Stimulated activated CD8-positive, alpha-beta memory T cell treated with anti-CD3 and anti-CD28 coated beads, Interleukin-2, amount 100 ng/mL, for 48 hours (primary cell): ENCODE results near the gene HSD17B11.
A peak's percentile ranks its signal among the peaks of the same experiment; 100 is the strongest.
"Not testable (repeated sequence)": the region's sequence is repeated elsewhere in the genome, so short reads cannot be mapped to it uniquely, and the experiment has no call there.

ENCODE experiments used
- DNase-seq, 2 donors: peaks; one replicate each; pipeline ENCODE4 v3.0.0-alpha.2; 2020; ENCODE audit warnings: low read depth in 2 of 2

HSD17B11 gene

DNA sequence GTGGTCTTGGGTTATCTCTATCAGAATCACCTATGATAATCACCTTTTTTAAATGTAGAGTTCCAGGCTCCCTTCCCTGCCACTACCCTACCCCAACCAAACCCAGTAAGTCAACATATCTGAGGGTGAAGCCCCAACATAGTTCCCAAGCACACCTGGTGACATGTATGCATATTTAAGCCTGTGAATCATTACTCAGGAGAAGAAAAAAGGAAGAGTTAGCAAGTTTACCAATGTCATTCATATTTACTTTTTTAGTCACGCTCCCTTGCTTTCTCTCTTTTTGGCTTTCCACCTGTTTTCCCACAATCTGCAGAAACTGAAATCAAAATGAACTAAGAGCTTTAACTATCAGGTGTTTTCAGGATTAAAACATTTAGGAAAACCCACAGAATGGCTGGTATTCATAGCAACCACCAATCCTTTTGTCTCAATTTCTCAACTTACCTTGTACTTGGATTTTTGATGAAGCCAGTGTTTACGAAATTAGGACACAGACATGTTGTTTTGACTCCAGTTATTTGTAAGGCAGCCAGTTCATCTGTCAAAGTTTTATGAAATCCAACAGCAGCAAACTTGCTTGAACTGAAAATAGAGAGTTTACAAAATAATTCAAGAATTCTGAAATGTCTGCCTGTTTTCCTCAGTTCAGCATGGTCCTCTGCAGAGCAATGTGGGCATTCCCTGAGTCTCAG lies 34.0 kb downstream of the HSD17B11 start:
- no peak for DNase-seq

DNA sequence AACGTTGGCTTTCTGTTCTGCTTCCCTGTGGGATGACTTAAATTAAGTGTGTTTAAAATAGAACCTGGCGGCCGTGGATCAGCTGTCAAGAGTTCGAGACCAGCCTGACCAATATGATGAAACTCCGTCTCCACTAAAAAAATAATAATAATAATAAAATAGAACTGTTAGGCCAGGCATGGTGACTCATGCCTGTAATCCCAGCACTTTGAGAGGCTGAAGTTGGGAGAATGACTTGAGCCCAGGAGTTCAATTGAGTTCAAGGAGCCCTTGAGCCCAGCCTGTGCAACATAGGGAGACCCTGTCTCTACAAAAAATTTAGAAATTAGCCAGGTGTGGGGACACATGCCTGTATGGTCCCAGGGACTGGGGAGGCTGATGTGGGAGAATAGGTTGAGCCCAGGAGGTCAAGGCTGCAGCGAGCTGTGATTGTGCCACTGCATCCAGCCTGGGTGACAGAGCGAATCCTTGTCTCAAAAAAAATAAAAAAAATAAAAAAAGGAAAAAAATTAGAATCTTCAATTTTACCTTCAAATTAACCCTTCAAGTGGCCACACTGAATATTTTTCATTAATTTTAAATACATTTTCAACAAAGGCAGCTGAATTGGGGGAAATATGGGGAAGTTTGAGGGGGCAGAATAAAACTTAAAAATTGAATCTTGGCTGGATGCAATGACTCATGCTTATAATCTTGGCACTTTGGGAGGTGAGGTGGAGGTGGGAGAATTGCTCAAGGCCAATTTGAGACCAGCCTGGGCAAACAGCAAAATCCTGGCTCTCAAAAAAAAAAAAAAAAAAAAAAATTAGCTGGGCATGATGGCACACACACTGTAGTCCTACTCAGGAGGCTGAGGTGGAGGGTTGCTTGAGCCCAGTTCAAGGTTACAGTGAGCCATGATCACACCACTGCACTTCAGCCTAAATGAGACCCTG lies 36.6 kb downstream of the HSD17B11 start:
- no peak for DNase-seq

DNA sequence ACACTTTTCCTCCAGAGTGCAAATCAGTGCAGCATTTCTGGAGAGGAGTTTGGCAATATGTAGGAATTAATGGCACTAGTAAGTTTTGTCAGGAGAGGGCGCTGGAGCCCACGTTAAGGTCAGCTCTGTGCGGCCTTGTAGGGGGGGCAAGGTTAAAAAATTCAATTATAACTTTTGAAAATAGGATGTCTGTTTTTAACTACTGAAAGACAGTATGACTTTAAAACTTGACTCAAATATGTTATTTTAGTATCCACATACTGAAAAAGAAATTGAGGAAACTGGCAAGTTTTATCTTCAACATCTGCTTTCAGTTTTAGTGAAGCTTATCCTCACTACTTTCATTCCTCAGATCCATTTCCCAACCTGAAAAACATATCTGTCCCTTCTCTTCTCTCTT lies 37.4 kb downstream of the HSD17B11 start:
- peak in 1 of 2 donors; percentile 9 for DNase-seq

DNA sequence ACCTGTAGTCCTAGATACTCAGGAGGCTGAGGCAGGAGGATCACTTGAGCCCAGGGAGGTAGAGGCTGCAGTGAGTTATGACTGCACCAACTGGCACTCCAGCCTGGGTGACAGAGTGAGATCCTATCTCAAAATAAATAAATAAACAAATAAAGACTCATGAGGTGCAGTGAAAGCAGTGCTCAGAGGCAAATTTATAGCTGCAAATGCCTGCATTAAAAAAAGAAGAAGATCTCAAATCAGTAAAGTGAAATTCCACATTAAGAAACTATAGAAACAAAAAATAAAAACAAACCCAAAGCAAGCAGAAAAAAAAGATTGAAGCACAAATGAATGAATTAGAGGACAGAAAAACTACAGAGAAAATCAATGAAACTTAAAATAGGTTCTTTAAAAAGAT lies 45.8 kb downstream of the HSD17B11 start:
- no peak for DNase-seq

DNA sequence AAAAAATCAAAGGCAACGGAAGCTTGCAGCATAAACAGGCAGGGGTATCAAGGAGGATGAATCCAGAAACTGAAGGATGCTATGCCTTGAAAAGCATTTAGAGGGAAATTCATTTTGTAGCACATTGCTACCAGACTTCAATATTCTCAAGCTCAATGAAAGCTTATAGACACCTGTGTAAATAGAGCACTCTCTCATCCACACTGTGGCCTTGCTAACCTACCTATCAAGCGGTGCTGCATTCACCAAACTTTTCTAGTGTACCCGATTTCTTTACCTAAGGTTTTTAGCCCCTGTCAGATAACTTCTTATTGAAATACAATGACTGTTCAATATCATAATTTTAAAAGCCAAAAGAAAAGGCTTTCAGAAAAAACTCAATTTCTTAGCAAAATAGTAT lies 48.1 kb downstream of the HSD17B11 start:
- no peak for DNase-seq

DNA sequence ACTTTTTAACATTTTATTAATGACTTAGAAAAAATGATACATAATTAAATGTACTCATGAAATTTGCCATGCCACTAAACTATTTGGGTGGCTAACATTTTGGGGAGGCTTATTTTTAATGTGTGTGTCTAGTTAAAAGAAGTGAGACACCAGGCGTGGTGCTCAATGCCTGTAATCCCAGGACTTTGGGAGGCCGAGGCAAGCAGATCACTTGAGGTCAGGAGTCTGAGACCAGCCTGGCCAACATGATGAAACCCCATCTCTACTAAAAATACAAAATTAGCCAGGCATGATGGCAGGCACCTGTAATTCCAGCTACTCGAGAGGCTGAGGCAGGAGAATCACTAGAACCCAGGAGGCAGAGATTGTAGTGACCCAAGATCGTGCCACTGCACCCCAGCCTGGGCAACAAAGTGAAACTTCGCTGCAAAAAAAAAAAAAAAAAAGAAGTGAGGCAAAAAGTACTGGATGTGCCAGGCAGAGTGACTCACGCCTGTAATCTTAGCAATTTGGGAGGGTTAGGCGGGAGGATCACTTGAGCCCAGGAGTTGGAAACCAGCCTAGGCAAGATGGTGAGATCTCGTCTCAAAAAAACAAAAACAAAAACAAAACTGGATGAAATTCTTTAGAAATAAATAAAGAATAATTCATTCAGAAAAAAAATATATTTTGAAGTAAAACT lies 48.9 kb downstream of the HSD17B11 start:
- DNase-seq = not testable (repeated sequence)

DNA sequence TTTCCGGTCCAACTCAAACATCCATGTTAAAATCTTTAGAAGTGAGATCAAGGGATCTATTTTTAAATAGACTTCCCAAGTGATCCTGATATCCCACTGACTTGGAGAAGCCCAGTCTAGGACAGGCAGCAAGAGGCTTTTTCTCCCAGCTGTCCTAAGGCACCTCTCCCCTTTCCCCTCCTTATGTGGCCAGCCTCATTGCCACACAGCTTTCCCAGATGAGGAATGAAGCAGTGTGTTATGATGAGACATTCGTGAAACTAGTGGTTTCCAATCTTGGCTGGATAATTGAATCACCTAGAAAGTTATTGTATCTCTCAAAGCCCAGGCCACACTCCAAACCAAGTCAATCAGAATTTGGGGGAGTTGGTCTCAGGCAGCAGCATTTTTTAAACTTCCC lies 51.5 kb downstream of the HSD17B11 start:
- DNase-seq = no peak

DNA sequence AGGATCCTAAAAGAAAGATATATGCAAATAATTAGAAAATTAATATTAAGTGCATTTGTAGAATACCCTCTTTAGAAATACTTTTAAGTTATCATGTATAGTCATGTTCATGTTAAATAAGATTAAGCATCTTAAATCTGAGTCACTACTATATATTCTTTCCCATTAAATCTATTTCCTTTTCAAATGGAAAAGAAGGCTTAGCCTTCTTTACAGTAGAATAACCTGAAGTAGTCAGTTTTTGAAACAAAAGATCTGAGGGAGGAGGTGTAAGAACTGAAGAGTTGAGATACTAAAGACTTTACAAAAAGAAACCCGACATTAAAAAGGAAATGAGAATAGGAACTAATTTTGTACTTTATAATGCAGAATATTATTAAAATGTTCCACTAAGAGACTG lies 53.6 kb downstream of the HSD17B11 start:
- no peak for DNase-seq

DNA sequence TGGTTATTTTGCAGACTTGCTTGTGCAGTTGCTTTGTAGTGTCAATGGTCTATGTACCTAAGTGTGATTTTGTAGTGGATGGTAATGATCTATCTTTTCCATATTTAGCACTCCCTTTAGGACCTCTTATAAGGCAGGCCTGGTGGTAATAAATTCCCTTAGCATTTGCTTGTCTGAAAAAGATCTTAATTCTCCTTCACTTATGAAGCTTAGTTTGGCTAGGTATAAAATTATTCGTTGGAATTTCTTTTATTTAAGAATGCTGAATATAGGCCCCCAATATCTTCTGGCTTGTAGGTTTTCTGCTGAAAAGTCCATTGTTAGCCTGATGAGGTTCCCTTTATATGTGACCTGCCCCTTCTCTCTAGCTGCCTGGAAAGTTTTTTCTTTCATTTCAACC lies 57.7 kb downstream of the HSD17B11 start:
- DNase-seq = no peak

DNA sequence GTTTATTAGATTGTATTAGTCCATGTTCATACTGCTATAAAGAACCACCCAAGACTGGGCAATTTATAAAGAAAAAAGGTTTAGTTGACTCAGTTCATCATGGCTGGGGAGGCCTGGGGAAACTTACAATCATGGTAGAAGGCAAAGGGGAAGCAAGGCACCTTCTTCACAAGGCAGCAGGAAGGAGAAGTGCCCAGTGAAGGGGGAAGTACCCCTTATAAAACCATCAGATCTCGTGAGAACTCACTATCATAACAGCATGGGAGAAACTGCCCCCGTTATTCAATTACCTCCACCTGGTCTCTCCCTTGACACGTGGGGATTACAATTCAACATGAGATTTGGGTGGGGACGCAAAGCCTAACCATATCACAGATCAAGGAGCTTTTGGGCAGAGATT lies 60.2 kb downstream of the HSD17B11 start:
- DNase-seq = no peak

DNA sequence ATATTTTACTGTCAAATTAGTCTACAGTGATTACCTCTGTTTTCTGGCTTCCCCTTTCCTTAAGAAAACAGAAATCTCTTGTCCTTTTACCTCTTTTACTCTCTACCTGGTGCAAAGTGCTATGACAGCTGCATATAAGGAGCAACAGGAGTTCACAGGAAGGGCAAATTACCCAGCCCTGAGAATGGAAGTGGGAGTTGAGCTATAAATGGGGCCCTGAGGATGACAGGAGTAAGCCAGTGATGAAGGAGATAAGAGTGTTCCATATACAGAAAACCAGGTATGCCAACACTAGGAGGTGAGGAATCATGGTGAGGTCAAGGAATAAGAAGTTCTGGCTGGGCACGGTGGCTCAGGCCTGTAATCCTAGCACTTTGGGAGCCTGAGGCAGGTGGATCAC lies 63.9 kb downstream of the HSD17B11 start:
- no peak for DNase-seq

DNA sequence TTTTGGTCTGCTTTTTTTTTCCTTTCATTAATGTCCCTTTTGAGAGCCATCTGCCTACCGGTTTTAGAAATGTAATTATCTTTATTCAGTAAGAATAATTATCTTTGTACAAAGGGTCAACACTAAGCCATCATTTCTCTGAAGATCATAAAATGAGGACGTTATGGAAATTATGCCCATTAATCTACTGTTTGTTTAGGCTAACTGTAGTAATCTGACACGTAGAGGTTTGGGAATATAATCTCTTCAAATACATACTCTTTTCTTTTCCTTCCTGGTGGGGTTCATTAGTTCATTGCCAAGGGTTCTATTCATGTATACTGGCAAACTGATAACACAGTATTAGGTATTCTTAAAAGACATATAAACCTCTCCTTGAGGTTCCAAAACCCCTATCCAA lies 64.5 kb downstream of the HSD17B11 start:
- no peak for DNase-seq

DNA sequence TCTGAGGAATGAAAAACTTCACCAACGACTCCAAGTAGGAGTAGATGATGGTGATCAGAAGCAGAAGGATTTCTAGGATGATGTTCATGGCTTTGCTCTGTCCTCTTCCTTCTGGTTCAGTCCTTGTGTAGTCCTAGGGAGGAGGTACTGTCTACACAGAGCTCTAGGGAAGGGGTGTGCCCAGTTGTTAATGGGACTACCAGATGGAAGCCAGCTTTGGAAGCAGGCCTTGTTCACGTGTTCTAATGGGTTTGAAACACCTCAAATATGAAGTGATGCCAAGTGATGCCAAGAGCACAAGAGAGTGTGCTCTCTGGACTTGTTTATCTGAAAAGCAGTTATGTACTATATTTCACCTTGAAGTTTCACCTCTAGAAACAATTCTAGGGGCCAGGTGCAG lies 68.2 kb downstream of the HSD17B11 start, which contains the start of gene HSD17B13:
Gene HSD17B13 (minus strand): TSS at position 129 of the 400 bp plus-strand sequence. CDS start 41 bp downstream, at position 88.
- no peak for DNase-seq

DNA sequence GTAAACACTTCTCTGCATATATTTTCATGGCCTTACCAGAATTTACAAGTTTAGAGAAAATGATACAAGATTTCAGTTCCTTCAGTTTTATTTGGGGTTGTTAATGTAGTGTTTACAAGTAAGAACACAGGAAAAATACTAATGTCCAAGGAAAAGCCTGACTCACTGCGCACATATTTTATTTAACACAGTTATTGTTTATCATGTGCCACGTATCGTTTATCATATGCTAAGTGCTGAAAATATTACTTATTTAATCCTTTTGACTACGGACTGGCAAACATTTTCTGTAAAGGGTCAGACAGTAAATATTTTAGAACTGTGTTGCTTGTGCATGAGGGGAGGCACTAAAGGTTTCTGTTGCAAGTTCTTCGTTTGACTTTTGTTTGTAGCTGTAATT lies 69.1 kb downstream of the HSD17B11 start:
- DNase-seq = no peak

DNA sequence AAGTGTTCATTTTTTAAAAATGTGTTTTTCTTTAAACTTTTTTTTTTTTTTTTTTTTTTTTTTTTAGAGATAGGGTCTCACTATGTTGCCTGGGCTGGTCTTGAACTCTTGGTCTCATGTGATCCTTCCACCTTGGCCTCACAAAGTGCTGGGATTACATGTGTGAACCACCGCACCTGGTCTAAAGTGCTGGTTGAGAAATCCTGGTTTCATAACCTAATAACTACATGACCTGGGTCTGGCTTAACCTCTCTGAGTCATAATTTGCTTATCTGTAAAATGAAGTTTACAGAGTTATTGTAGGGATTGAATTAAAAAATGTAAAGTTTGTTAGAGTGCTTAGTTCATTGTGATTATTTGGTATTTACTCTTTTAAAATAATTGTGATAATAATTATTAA lies 73.5 kb downstream of the HSD17B11 start:
- no peak for DNase-seq

DNA sequence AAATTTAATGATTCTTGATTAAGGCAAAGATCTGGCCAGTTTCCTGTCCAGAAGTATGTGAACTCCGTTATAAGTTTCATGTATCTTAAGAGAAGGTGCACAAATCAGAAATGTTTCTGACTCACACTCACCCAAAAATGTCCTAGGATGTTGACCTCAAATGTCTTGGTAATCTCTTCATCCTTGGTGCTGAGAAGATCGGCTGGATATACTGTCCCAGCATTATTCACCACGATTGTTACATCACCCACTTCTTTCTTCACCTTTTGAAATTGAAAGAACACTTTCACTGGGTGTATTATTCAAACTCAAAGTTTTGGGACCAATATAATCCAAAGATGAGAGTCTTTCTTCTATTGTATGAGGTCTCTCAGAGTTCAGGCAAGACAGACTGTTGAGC lies 74.0 kb downstream of the HSD17B11 start:
- no peak for DNase-seq

DNA sequence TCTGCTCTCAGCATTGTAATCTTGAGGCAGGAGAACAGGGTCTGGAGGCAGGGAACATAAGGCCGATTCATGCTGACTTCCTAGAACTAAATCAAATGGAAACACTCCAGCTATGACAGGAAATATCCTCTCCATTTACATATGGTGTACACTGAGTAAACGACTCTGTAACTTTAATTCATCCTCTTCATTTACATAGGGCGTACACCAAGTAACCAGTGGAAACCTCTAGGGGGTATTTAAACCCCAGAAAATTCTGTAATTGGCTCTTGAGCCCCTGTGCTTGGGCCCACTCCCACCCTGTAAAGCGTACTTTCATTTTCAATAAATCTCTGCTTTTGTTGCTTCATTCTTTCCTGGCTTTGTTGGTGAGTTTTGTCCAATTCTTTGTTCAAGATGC lies 76.0 kb downstream of the HSD17B11 start:
- DNase-seq = not testable (repeated sequence)

DNA sequence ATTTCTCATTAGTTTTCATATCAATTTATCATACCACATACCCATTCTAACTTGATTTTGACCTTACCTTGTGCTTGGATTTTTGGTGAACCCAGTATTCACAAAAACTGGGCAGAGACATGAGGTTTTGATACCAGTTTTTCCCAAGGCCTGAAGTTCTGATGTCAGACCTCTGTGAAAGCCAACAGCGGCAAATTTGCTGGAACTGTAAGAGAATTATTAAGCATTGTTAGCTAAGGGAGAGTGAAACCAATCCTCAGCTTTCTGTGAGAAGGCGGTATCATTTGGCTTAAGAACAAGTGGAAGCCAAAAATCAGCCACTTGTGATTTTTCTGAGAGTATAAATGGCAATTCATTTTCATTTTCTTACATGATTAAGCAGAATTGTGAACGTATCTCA lies 77.2 kb downstream of the HSD17B11 start:
- DNase-seq = no peak

DNA sequence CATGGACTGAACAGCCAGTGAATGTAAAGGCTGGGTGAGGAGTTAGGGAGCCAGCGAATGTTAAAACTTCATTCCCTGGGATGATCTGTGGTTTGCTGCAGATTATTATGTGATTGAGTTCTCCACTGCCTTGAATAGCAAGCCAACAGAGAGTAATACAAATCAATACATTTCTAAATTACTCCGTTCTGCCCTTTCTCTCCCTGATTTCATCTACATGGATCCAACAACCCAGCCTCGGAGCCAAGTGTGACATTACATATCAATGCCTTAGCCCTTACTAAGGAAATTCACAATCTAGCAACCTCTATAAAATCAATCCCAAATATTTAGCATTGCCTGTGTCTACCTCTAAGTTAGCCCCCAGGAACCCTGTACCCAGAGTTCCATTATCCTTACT lies 79.3 kb downstream of the HSD17B11 start:
- DNase-seq = no peak

DNA sequence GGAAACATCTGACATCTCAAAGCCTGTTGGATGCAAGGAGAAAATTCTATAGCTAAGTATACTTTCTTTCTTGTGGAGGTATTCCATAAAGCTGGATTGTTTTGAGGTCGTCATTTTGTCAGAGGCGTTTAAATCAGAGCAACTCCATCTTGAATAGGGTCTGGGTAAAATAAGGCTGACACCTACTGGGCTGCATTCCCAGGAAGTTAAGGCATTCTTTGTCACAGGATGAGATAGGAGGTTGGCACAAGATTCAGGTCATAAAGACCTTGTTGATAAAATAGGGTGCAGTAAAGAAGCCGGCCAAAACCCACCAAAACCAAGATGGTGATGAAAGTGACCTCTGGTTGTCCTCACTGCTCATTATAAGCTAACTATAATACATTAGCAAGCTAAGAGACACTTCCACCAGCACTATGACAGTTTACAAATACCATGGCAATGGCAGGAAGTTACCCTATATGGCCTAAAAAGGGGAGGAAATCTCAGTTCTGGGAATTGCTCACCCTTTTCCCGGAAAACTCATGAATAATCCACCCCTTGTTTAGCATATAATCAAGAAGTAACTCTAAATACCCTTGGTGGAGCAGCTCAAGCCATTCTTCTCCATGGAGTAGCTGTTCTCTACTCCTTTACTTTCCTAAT lies 80.2 kb downstream of the HSD17B11 start:
- DNase-seq = no peak

DNA sequence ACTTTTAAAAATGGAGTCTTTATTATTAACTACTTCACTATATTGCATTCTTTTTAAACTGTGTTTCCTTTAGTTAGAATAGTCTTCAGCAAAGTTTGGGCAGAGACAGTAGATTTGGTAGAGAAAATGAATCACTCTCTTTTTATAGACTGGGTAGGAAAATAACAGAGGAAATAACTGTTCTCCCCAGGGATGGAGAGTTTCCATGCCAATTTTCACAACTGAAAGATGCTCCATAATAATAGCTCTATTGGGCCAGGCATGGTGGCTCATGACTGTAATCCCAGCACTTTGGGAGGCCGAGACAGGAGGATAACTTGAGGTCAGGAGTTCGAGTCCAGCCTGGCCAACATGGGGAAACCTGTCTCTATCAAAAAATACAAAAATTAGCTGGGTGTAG lies 81.4 kb downstream of the HSD17B11 start:
- DNase-seq = no peak

DNA sequence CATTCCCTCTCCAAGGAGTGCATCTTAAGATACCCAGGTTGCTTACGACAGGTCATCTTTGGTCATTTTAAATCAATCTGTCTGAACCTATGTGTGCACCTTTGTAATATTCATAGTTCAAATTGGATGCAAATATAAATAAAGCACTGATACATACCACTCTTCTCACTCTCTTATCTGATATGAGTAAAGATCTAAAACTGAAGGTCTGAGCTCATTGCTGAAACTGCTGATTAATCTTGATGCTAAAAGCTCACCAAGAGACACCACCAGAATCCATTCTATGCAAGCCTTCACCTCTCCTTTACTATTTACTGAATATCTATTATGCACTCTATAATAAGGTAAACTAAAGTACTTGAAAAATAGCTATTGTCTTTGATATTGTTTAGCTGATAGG lies 84.9 kb downstream of the HSD17B11 start:
- no peak for DNase-seq
